Stimulated activated CD8-positive, alpha-beta memory T cell treated with anti-CD3 and anti-CD28 coated beads, Interleukin-2, amount 100 ng/mL, for 48 hours (primary cell): Measurements from ENCODE around the gene KXD1.
"Not testable (repeated sequence)": the region's sequence is repeated elsewhere in the genome, so short reads cannot be mapped to it uniquely, and the experiment has no call there.

Source experiments
- DNase-seq, 2 donors: peaks; one replicate each; pipeline ENCODE4 v3.0.0-alpha.2; 2020; ENCODE audit warnings: low read depth in 2 of 2

KXD1 gene, protein sequence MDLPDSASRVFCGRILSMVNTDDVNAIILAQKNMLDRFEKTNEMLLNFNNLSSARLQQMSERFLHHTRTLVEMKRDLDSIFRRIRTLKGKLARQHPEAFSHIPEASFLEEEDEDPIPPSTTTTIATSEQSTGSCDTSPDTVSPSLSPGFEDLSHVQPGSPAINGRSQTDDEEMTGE

DNA sequence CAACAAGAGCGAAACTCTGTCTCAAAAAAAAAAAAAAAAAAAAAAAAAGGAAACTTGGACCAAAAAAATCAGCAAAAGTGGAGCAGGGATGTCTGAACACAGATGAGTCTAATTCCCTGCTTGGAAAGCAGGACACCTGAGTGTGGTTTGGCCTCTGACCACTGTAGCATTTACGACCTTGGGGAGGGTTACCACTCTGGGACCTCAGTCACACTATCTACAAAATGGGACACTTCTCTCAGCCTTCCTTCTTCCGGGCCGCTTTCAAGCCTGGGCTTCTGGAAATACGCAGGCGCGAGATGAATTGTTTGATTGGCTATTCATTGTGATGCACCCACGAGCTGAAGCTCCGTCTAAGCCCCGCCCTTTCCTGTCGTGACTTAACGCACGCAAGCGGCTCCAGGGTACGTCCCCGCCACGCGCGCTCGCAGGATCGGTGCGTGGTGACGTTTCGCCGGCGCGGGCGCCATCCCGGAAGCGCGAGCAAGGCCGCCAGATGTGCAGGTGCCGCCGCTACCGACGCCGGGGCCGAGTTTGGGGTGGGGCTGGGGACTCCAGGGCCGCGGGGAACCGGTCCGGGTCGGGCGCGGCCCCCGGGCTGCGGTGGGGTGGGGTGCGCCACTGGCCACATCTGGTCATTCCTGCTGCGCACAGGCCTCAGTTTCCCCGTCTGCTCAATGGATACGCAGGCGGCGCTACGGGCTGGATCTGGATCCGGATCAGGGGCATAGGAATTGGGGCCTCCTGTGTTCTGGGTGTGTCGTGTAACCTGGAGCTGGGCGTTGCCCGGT, at the start of gene KXD1:
Gene KXD1, plus strand, starts transcription at position 460 of the 791 bp plus-strand sequence. CDS start 4,187 bp downstream, outside the sequence.
- DNase-seq = peak; percentile 97

DNA sequence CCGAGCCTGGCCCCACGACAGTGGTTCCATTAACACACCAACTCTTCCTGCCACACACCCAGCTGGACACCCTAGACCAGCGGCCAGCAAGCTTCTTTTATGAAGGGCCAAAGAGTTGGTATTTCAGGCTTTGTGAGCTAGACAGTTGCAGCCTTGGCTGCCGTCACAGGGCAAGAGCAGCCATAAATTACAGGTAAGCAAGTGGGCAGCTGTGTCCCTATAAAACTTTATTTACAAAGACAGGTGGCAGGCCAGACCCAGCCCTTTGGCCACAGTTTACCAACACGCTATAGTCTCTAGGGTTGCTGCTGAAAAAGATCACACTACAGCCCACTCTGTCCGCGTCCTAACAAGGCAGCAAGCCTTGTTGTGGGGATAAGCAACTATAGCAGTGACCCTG, 49.1 kb upstream of the KXD1 start:
- DNase-seq = no peak

DNA sequence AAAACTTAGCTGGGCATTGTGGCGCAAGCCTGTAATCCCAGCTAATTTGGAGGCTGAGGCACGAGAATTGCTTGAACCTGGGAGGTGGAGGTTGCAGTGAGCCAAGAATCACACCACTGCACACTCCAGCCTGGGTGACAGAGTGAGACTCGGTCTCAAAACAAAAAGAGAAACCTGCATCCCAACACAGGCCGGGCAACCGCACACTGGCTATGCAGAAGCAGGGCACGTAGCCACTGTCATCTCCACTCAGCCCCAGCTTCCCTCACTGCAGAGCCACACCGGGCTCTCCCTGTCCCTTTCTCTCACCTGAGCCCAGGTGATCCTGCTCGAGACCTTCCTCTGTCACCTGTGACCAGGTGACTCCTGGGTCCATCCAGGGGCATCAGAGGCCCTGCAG, 47.5 kb upstream of the KXD1 start:
- DNase-seq = no peak

DNA sequence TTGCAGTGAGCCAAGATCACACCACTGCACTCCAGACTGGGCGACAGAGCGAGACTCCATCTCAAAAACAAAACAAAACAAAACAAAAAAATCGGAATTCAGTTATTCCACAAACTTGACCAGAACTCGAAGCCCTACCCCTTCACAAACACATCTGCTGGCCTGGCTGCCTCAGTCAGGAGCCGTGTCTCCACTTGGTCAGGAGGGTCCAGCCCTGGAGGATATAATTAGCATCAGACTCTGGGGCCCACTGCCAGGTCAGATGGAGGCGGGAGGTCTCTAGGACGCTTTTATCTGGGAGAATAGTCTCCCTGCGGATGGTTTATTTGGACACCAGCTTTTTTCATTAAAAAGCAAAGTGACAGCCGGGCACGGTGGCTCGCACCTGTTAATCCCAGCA, 43.8 kb upstream of the KXD1 start:
- DNase-seq = no peak

DNA sequence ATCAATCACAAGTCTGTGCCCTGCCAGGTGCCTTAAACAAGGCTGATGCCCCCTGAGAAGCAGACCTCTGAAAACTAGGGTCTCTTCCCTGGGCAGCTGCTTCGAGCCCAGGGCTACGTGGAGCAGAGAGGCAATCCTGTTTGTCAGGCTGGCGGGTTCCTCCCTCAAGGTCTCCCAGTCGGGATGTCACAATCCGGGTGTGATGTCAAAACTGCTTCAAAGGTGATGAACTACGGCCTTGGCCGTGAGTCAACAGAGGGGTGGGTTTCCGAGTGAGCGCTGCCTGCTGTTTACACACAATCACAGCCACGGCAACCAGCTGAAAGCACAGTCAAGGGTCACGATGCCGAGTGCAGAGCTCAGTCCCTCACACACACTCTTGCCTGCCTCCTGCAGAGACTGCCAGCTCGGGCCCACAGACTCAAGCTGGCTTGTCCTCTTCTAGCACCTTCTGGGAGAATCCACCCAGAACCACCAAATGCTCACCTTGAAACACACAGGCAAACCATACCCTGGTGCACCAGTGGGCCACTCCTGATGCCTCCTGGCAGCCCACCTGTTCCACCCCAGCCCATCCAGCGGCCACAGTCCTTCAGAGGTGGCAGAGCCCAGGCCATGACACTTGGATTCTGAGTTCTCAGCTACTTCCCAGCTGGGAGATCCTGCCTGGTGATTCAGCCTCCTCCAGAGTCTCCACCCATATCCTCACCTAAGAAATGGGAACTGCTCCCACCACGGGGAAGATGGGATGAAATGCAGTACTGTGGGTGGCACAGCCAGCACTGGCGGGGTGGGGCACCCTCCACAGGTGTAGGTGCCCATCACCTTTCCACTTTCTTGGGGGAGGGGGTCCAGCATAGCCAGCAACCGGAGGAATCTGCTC, 42.6 kb upstream of the KXD1 start:
- no peak for DNase-seq

DNA sequence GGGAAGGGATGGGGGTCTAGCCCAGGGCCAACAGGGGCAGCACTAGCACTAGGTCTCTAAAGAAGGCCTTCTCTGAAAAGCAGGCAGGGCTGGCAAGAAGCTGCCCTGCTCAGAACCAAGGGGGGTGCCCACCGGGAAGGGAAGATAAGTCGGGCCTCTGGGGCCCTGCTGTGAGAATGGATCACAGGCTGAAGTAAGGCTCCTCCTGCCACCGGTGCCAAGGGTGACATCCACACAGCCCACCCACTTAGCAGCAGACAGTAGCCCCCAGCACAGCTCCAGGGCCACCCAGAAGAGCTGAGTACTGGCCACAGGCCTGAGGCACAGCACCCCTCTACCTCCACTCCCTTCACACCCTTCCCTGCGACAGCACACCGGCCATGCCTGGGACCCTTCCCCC, 41.7 kb upstream of the KXD1 start:
- DNase-seq = no peak

DNA sequence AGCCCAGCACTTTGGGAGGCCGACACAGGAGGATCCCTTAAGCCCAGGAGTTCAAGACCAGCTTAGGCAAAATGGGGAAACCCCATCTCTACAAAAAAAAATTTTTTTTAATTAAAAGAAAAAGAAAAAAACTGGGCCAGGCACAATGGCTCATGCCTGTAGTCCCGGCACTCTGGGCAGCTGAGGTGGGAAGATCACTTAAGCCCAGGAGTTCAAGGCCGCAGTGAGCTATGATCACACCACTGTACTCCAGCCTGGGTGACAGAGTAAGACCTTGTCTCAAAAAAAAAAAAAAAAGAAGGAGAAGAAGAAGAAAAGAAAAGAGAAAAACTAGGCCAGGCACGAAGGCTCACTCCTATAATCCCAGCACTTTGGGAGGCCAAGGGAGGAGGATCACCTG, 40.1 kb upstream of the KXD1 start:
- DNase-seq = no peak

DNA sequence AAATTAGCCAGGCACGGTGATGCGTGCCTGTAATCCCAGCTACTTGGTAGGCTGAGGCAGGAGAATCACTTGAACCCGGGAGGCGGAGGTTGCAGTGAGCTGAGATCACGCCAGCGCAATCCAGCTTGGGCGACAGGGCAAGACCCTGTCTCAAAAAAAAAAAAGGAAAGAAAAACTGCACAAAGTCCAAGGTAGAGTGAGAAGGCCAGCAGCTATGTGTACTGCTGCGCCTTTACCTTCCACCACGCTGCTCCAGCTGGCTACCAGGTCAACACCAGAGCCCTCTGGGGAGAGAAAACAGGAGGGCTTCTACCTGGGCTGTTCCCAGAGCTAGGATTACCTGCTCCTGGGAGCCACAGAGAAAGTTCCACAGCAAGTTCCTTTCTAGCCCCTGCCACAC, 39.0 kb upstream of the KXD1 start:
- no peak for DNase-seq

DNA sequence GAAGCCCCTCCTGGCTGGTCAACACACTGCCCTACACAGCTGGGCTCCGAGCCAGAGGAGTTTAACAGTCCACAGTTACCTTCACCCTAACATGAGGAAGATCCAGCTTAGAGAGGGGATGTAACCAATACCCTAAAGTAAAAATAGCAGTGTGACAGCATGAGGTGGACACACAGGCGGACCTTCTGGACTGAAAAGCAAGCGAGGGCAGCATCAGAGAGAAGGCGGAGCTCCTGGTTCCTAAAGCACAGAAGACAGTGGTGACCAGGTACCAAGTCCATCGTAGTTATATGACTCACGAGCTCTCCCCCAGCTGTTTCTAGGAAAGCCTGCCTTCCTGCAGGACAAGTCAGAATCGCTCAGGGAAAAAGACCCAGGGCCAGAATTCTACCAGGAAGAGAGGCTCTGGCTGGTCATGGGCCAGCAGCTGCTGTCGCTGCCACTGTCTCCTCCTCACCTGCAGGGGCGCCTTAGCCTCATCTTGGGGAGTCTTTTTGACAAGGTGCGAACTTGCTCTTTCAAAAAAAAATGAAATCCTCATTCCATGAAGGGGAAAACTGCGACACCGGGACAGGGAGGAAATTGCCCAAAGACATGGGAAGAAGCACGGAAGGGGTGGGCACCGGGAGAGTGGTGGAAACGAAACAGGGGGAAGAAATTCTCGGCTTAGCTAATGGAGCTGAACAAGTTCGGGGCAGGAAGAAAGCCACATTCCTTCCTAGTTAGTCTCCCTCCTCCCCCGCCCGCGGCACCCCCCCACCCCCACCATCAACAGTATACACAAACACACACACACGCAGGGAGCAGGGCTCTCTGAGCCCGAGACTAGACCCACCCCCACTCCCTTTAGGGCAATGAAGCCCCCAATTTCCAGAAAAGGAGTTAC, 37.5 kb upstream of the KXD1 start:
- DNase-seq = no peak

DNA sequence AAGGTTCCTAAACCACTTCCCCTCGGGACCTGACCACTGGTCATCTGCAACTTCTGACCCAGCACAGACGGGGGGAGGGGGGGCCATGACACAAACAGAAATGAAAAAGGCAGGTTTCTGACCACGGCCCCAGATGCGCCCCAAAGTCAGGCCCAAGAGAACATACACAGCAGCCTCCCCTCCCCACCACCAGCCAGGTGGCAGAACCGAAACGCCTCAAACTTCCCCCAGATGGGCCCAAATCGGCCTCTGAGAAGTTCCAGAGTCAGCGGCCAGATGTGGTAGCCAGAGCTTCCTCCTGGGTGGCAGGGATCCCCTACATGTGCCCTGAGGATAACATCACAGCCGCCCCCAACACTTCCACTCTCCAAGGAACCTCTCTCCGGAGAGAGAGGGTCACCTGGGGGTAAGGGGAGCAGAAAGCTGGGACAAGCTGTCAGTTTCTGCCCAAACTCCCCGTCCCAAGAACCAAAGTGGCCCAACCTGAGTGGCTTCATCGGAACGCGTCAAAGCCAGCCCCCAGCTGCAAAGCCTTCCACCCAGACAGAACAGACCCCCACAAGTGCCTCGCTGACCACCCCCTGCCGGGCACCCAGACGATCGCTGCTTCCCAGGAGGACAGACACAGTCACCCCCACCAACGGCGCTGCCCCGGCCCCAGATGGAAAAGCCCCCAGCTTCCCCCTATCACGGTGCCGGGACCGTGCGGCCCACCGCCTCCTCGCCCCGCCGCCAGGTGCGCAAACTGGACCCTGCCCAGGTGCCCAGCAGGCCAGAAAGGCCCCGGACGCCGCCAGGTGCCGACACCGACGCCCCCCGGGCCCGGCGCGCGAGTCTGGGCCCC, 36.6 kb upstream of the KXD1 start:
- no peak for DNase-seq

DNA sequence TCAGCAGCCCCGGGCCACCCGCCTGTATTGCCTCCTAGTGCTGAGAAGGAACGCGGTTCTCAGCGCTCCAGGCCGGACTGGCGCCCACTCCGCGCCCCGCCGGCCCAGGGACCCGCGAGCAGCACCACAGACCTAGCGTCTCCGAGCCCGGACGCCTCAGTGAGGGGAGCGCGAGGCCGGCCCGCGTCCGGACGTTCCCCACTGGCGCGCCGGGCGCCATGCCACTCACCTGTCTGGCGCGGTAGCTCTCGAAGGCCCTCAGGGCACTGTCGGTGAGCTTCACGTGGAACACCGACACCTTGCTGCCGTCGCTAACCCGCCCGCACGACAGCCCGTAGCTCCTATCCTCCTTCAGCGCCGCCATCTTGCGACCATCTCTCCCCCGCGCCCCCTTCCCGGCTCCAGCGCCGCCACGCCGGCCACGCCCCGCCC, 36.0 kb upstream of the KXD1 start, which contains the start of gene ELL:
Gene ELL, minus strand, starts transcription at position 379 of the 432 bp plus-strand sequence. Its CDS starts 15 bp downstream, at position 364.
- DNase-seq = no peak

DNA sequence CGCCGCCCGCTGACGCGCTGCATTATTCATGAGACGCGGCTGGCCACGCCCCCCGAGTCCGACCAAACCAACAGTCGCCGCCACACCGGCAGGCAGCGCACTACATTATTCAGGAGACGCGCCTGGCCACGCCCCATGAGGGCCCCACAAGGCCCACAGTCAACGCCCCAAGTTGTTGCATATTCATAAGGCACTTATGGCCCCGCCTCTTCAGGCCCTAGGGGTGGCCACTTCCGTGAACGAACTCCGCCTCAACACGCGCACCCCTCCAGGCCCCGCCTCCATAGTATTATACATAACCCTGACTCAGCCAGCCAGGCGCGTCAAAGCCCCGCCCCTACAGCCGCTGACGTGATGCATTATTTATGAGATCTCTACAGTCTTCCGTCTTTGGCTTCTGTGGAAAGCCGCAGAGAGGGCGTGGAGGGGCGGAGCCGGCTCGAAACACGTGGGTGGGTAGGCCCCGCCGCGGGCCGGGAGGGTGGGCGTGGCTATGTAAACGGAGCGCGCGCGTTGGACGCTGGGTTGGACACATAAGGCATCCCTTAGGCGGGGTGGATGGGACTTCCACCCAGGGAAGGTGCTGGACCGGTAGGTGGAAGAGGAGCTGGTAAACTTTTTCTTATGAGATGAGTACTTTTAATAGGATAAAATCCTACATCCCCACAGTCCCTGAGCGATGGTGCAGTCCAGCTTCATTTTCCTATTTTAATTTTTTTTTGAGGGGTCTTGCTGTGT, 35.4 kb upstream of the KXD1 start:
- DNase-seq = peak; percentile 100

DNA sequence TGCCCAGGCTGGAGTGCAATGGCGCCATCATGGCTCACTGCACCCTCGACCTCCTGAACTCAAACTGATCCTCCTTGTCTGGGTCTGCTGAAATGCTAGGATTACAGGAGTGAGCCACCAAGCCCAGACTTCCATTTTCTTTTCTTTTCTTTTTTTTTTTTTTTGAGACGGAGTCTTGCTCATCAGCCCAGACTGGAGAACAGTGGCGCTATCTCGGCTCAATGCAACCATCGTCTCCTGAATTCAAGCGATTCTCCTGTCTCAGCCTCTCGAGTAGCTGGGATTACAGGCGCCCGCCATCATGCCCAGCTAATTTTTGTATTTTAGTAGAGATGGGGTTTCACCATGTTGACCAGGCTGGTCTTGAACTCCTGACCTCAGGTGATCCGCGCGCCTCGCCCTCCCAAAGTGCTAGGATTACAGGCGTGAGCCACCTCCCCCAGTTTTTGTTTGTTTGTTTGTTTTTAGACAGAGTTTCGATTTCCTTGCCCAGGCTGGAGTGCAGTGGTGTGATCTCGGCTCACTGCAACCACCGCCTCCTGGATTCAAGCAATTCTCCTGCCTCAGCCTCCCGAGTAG, 34.7 kb upstream of the KXD1 start:
- DNase-seq = not testable (repeated sequence)

DNA sequence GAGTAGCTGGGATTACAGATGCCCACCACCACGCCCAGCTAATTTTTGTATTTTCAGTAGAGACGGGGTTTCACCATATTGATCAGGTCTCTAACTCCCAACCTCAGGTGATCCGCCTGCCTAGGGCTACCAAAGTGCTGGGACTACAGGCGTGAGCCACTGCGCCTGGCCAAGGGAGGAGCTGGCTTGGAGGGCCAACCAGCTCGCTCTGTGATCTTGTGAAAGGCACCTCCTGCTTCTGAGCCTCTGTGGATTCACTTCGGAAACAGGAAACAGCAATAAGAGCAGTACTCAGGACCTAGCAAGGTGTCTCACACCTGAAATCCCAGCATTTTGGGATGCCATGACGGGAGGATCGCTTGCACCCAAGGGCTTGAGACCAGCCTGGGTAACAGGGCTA, 33.8 kb upstream of the KXD1 start:
- DNase-seq = no peak

DNA sequence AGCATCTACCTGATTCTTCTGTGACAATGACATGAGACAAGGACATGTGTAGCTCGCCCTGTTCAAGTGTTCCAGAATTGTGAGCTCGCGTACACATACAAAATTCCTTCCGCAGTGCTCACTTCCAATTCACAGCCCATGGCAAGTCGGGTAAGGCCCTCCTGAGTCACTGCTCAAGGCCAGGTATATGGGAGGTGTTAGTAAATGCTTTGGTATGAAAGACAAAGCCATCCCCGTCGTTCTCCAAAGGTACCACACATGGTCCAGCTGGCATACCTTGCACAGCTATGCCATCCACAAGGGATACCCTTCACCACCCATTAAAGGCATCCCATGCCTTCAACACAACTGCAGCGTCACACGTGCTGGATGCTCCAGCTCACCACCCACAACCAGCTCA, 31.4 kb upstream of the KXD1 start:
- DNase-seq = no peak

DNA sequence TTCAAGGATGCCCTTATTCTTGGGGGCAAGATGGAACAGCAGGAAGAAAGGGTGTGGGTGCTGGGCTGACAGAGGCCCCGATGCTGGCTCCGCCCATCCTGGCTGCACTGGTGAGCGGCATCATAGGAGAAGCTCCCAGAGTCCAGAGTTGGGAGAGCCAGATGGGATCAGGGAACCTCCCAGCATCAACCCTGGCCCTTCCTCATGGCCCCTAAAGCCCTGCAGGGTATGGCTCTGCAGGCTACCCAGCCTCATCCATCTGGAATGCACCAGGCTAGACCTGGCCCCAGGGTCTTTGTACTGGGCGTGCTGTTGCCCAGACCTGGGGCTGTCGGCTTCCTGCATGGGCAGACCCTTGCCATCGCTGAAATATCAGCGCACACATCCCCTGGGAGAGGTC, 27.9 kb upstream of the KXD1 start:
- no peak for DNase-seq

DNA sequence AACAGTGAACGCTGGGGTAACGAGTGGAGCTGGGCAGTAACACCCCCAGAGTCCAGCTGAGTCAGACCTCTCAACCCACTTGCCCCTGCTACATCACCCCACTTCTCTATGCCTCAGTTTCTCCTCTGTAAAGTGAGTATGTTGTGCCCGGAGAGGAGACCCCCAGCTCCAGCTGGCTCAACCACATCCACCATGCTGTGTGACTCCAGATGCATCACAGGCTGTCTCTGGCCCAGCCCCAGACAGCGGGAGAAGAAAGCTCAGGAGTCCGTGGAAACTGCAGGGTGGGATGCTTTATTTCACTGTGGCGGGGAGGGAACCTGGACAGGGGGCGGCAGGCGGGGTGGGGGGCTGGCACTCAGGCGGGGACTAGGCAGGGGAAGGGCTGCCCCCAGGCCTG, 26.2 kb upstream of the KXD1 start:
- no peak for DNase-seq

DNA sequence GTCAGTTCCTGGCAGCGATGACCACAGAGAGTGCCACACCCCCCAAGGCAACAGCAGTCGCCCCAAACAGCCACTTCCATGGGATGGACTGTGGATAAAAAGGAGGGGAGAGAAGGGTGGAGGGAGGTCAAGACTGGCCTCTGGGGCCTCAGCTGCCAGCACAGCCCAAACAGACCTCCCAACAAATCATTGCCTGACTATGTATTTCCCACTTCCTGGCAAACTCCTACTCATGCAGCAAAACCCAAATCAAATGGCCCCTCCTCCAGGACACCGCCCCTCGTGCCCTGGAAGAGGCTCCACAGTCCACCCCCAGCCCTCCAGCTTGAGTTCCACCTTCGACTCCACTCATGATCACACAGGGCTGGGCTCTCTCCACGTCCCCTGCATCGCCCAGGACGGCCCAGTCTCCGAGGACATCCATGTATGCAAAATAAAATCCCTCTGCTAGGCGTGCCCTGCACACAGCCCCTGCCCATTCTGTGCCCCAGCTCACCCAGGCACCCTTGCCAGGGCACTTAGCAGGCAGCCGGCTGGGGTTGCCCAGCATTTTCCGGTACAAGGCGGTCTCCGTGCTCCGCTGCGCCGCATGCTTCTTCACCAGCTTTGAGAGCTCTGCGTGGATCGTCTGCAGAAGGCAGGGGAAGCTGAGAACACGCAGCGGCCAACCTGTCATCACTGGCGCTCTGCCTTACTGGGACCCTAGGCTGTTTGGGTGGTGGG, 25.3 kb upstream of the KXD1 start:
- DNase-seq = no peak

DNA sequence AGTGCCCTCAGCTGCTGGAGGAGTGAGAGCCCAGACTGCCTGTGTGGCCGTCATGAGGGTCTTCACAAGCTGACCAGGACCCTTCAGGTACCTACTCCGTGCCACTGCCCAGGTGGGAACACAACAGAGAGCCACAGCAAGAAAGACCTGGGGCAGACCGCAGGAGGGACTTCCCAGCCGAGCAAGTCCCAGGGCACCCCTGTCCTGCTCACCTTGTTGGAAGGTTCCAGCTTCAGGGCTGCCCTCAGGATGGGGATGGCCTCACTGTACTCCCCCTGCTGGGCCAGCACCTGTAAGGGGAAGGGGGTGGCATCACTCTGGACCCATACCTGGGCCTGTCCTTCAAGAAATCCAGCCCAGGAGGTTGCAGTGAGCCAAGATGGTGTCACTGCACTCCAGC, 24.6 kb upstream of the KXD1 start:
- DNase-seq = no peak
